GM21381 (cell line): ENCODE results near the gene TRPC4AP.
A peak's percentile ranks its signal among the peaks of the same experiment; 100 is the strongest.
"Not testable (repeated sequence)": the region's sequence is repeated elsewhere in the genome, so short reads cannot be mapped to it uniquely, and the experiment has no call there.

Experiments used
- ATAC-seq: cut with Tn5 transposase; IDR thresholded peaks from one replicate; pipeline ENCODE4 v1.9.1; 2021; ENCODE audit warnings: mild to moderate bottlenecking, moderate library complexity; ENCODE audit not compliant: unreplicated experiment

TRPC4AP gene

DNA sequence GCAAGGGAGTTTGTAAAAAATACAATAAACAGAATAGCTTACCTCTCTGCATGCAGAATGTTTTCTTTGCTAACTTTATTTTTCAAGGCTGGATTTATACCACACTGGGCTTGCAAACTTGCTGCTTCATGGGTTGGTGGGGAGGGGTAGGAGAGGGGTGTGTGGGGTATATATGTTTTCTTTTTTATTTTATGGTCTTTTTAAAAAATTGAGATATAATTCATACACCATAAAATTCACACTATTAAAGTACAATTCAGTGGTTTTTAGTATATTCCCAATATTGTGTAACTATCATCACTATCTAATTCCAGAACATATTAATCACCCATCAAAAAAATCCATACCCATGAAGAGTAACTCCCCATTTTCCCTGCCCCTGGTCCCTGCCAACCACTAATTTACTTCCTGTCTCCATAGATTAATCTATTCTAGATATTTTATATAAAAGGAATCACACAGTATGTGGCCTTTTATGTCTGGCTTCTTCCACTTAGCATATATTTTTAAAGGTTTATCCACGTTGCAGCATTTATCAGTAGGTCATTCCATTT lies 14.3 kb upstream of the TRPC4AP start:
- ATAC-seq, result no peak

DNA sequence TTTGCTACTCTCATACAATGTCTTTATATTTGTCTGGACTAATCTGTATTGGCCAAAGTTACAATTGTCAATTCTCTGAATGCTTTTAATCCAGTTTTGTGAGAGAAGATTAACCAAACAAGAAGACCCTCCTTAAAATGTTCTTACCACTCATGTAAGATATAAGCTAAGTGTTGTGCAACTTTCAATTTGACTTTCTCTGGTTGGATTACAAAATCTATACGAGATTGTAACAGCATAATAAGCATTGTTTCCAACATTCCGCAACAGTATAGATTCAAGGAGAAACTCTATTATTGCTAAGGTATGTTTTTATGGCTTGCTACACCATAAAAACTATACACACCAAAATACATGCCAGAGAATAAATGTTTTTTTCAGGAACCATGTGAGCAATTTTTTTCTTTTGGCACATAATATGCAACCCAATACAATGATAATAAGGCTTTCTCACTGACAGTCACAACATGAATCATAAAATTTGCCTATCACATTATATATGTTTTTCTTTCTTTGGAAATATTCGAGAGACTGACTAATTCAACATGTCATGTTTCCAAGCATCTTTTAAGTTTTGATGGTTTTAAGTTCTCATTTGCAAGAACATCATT lies 12.2 kb upstream of the TRPC4AP start:
- ATAC-seq, result no peak

DNA sequence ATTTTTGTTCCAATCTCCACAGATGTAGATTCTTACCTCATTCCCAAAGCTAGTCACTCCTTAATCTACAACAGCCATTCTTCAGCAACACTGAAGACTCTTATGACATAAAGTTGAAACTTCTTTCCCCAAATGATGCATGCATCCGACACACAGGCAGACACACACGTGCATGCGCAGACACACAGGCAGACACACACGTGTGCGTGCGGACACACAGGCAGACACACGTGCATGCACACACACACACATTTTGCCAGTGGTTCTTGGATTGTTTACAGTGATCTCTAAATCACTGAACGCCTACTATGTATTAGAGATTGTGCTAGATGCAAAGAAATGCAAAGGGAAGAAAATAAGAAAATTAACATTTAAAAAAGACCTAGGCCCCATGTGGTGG lies 9.0 kb upstream of the TRPC4AP start:
- no peak for ATAC-seq

DNA sequence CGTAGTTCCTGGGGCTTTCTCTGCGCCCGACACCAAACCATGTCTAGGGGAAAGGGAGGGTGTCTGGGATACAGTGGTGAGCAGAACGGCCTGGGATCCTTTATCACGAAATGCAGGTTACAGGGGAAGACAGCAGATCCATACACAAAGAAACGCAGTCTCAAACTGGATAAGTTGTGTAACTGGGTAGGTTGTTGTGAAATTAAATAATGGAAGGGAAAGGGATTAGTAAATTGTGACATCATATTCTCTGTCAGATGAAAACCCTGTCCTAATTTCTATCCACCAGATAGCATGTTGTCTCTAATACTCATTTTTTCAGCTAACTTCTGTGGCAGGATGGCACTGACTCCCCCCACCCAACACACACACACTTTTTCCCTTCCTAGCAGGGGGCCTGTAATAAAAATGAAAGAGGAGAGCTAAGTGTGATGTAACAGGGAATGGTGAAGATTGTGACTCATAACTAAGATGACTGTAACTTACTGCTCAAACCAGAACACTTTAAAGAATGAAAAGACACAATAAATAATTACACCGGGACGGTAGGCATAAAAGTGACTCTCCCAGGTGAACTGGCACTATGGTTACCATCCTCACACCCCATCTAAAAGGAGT lies 769 bp upstream of the TRPC4AP start:
- ATAC-seq, result no peak

DNA sequence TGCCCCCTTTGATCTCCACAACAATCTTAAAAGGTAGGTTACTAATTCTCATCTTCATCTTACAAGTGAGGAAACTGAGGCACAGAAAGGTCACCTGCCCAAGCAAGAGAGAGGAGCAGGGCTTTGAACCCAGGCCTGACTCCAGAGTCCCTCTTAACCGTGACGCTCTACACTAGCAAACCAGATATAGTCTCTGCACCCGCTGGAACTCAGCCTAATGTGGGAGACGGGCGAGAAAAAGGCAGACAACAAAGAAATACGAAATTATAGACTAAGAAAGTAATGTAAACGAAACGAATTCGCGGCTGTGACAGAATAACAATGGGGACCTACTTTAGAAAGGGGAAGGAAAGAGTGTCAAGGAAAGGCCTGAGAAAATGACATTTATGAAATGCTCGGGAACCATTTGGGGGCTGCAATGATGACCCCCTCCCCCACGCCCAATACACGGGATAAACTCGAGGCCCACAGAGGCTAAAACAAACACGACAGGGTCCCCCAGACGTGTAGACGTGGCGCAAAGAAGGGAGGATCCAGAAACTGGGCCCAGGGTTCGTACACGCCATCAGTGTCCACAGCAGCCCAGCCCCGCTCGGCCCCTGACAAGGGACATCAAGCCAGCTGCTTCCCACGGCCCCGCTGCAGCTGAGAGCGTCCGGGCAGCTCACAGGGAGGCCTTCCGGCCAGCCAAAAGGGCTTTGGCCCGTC lies 637 bp downstream of the TRPC4AP start:
- peak; percentile 18 for ATAC-seq

DNA sequence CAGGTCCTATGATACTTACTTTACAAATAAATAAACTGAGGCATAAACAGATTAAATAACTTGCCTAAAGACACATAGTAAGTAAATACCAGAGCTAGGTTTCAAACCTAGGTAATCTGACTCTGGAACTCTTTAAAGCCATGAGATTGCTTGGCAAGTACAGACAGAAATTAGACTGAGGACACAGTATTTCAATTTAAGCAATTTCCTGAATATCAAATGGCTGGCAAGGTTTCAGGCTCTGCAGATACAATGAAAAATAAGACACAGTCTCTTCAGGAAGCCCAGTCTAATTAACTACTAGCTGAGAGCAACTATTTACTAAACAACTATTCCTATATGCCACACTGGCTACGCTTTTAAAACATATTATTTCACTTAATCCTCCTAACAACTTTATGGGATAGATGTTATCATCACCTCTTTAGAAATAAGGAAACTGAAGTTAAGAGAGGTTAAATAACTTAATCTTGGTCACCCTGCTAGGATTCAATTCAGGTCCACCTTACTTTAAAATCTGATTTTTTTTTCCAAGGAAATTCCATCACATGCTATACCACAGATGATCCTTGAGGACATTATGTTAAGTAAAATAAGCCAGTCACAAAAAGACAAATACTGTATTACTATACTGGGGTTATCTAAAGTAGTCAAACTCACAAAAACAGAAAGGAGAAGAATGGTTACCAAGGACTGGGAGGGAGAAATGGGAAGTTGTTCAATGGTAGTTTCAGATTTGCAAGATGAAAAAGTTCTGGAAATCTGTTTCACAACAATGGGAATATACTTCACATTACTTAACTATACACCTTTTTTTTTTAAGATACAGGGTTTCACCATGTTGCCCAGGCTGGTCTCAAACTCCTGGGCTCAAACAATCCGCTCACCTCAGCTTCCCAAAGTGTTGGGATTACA lies 4.1 kb downstream of the TRPC4AP start:
- no peak for ATAC-seq

DNA sequence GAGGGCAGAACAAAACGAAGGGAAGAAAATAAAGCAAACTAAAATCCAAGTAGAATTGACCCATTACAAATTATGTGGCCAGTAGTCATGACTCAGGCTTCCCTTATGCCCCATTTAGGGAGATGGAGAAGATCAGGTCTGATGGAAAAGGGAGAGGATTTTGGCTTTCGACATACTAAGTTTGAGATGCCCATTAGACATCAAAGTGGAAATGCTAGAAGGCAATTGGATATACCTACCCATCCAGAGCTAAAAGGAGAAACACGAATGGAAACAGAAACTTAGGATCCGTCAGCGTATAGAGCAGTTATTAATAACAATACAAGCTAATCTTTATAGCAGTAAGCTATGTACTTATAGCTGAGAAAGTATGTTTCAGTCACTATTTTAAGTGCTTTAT lies 4.8 kb downstream of the TRPC4AP start:
- no peak for ATAC-seq

DNA sequence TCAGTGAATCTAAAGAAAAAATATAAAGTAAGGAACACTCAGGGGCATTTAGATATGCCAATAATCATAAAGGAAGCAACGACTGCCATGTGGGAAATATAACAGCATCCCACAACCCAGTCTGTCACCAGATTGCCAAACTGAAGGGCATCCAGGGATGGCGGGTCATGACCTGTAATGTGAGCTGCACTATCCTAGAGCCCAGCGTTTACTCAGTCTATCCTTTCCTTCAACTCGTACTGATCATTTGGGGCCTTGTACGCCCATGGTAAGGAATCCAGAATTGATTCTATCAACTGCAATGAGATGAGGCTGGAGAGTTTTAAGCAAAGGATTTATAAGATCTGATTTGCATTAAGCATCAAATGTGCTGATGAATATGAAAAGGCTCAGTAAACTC lies 5.3 kb downstream of the TRPC4AP start:
- ATAC-seq, result no peak

DNA sequence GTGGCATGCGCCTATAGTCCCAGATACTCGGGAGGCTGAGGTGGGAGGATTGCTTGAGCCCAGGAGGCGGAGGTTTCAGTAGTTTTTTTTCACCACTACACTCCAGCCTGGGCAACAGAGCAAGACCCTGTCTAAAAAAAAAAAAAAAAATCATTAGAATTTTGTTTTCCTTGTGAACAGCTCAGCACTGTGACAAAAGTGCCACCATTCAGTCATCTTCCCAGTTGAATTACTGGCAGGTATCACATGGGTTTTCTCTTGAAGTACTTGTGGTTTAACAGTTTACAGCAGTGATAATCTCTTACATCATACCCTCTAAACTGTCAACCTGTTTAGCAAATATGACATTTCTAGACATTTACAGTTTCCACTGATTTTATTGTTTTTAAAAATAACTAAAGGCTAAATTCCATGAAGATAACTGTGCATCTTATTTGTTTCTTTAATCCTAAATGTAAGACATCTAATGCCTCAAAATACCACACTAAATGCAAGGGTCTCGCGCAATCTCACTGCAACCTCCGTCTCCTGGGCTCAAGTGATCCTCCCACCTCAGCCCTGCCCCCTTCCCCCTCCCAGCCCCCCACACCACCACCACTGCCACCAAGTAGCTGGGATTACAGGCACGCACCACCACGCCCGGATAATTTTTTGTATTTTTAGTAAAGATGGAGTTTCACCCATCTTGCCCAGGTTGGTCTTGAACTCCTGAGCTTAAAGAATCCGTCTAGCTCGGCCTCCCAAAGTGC lies 7.0 kb downstream of the TRPC4AP start:
- no peak for ATAC-seq

DNA sequence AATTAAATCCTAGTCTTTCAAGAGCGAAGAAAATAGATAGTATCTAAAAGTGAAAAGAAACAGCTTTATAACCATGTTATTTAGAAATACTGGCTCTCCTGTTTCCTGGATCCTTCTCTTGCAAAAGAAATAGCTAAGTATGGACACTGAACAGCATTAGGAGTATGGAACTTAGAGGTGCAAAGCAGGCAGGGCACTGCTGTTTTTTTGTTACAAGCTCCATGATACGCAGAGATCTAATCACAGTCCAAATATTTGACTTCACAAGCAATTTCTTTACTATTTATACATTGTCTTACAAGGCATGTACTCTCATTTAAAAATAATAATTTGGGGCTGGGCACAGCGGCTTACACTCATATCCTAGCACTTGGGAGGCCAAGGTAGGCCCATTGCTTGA lies 7.6 kb downstream of the TRPC4AP start:
- no peak for ATAC-seq

DNA sequence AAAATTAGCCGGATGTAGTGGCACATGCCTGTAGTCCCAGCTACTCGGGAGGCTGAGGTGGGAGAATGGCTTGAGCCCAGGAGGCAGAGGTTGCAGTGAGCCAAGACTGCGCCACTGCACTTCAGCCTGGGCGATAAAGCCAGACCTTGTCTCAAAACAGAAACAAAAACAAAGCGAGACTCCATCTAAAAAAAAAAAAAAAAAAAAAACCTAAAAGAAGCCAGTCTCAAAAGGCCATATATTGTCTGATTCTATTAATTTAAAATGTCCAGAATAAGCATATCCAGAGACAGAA lies 12.3 kb downstream of the TRPC4AP start:
- not testable (repeated sequence) for ATAC-seq

DNA sequence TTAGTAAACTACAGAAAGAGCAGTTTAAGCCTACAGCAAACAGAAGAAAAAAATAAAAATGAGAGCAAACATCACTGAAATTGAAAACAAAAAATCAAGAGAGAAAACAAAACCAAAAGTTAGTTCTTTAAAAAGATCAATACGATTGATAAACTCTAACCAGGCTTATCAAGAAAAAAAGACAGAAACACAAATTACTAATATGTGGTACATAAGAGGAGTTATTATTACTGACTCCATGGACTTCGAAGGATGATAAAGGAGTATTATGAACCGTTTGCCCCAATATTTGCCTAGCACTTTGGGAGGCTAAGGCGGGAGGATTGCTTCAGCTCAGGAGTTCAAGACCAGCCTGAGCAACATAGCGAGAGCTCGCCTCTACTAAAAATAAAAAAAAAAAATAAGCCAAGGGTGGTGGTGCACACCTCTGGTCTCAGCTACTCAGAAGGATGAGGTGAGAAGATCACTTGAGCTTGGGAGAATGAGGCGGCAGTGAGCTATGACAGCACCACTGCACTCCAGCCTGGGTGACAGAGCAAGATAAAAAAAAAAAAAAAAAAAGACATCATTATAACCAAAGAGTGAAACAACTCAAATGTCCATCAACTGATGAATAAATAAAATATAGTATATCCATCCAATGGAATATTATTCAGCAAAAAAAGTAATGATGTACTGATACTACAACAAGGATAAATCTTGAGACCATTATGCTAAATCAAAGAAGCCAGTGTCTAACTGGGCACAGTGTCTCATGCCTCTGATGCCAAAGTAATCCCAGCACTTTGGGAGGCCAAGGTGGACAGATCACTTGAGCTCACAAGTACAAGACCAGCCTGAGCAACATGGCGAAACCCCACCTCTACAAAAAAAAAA lies 12.9 kb downstream of the TRPC4AP start:
- ATAC-seq, result no peak

DNA sequence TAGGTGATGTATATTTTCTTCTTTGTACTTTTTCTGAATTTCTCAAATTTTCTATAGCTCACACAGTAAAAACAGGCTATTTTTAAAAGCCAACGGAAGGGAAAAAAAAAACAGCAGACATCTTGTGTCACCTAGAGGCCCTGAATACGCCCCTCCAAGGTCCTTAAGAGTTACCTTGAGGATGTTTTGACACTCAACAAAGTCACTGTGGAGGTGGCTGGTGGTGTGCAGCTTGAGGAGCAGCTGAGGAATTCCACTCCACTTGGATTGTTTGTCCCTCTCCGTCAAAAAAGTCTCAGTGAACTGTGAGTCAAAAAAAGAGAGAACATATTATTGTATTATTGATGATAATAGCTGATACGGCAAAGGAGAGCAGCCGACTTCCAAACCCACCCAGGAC lies 14.7 kb downstream of the TRPC4AP start:
- no peak for ATAC-seq

DNA sequence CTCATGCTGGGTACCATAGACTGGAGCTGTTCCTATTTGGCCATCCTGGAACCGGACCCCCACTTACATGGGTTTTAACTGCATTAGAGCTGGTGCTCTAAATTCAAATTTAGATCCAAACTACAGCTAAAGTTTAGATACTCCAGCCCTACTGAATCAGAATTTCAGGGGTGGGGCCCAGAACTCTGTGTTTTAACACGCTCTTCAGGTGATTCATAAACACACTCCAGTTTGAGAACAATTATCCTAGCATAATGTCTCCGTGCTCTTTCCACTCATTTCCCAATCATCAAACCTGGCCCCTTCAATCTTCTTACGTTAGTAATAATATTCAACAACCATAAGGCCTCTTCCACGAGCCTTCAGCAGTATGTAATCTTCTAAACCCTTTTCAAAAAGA lies 15.3 kb downstream of the TRPC4AP start:
- no peak for ATAC-seq

DNA sequence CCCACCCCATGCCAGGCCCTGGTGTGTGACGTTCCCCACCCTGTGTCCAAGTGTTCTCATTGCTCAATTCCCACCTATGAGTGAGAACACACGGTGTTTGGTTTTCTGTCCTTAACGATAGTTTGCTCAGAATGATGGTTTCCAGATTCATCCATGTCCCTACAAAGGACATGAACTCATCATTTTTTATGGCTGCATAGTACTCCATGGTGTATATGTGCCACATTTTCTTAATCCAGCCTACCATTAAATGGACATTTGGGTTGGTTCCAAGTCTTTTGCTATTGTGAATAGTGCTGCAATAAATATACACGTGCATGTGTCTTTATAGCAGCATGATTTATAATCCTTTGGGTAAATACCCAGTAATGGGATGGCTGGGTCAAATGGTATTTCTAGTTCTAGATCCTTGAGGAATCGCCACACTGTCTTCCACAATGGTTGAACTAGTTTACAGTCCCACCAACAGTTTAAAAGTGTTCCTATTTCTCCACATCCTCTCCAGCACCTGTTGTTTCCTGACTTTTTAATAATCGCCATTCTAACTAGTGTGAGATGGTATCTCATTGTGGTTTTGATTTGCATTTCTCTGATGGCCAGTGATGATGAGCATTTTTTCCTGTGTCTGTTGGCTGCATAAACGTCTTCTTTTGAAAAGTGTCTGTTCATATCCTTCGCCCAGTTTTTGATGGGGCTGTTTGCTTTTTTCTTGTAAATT lies 21.0 kb downstream of the TRPC4AP start:
- ATAC-seq, result not testable (repeated sequence)

DNA sequence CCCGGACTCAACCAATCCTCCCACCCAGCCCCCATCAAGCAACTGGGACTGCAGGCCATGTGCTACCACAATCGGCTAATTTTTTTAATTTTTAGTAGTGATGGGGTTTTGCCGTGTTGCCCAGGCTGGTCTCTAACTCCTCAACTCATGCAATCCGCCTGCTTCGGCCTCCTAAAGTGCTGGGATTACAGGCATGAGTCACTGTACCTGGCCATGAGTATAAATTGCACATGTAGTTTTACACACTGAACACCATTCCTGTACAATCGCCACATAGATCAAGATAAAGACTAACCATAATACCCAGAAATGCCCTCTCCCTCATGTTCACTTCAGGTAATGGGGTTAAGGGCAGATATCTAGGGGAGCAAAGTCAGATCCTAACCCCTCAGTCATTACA lies 26.4 kb downstream of the TRPC4AP start:
- no peak for ATAC-seq

DNA sequence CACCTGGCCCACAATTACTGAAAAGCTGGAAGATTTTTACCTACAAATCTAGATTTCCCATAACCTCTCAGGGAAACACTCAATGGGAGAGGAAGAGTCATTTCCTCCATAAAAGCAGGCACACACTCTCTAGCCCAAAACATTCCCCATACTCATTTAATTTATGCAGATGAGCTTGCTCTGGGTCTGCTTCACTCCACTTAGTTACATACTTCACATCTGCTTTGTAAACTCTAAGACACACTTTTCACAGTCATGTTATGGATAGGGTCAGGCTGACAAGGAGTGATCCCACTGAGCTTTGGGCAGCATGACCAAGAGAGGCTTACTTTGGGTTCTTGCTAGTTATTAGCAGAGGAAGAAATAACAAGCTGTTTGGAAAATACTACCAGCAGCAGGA lies 27.4 kb downstream of the TRPC4AP start:
- no peak for ATAC-seq

DNA sequence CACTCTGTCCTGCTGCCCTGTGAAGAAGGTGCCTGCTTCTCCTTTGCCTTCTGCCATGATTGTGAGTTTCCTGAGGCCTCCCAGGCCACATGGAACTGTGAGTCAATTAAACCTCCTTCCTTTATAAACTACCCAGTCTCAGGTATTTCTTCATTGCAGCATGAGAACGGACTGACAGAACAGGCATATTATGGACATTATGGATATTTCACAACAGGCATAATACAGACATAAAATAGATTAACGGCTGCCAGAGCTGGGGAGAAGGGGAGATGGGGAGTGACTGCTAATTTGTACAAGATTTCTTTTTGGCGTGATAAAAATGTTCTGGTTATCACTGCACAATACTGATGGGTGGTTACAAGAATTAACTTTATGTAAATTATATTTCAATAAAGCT lies 29.4 kb downstream of the TRPC4AP start:
- no peak for ATAC-seq

DNA sequence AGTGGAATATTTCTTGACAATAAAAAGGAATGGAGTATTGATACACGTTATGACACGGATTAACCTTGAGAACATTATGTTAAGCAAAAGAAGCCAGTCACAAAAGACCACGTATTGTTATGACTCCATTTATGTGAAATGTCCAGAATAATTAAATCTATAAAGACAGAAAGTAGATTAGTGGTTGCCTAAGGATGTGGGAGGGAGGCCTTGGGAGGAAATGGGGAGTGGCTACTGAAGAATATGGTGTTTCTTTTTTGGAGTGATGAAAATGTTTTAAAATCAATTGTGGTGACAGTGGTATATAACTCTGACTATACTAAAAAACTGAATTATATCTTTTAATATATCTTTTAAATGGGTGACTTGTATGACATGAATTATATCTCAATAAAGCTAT lies 30.1 kb downstream of the TRPC4AP start:
- ATAC-seq, result no peak
